ENCODE data around the gene SEMA6B.
"Not testable (repeated sequence)": the region's sequence is repeated elsewhere in the genome, so short reads cannot be mapped to it uniquely, and the experiment has no call there.

Gene SEMA6B

GRCh38 chr19:4571305-4571917 lies 11.9 kb upstream of the SEMA6B start:
- no peak for DNase-seq (ENCODE audit: low read depth)

- DNase-seq (ENCODE audit: low read depth): no peak
These were observed 11.4 kb upstream of the SEMA6B start for GRCh38 chr19:4570916-4571304.

GRCh38 chr19:4570402-4570801 lies 10.9 kb upstream of the SEMA6B start:
- no peak for DNase-seq (ENCODE audit: low read depth)

GRCh38 chr19:4568886-4569285 lies 9.4 kb upstream of the SEMA6B start:
- DNase-seq (ENCODE audit: low read depth): no peak

GRCh38 chr19:4567584-4568071 lies 8.1 kb upstream of the SEMA6B start:
- DNase-seq (ENCODE audit: low read depth): peak; percentile 44

- no peak for DNase-seq (ENCODE audit: low read depth)
These were observed 7.0 kb upstream of the SEMA6B start for GRCh38 chr19:4566402-4567051.

GRCh38 chr19:4563562-4563961 lies 4.1 kb upstream of the SEMA6B start:
- not testable (repeated sequence) for DNase-seq (ENCODE audit: low read depth)

- not testable (repeated sequence) for DNase-seq (ENCODE audit: low read depth)
These were observed 2.6 kb upstream of the SEMA6B start for GRCh38 chr19:4562085-4562484.

GRCh38 chr19:4557971-4558941 lies 1.2 kb downstream of the SEMA6B start:
- DNase-seq (ENCODE audit: low read depth): no peak

- DNase-seq (ENCODE audit: low read depth): no peak
These were observed 2.1 kb downstream of the SEMA6B start for GRCh38 chr19:4557144-4557970.

- no peak for DNase-seq (ENCODE audit: low read depth)
These were observed 2.8 kb downstream of the SEMA6B start for GRCh38 chr19:4556597-4557127.

- no peak for DNase-seq (ENCODE audit: low read depth)
These were observed 3.6 kb downstream of the SEMA6B start for GRCh38 chr19:4555657-4556561.

GRCh38 chr19:4554717-4555116 lies 4.8 kb downstream of the SEMA6B start:
- no peak for DNase-seq (ENCODE audit: low read depth)

- DNase-seq (ENCODE audit: low read depth): no peak
These were observed 5.7 kb downstream of the SEMA6B start for GRCh38 chr19:4553775-4554174.

GRCh38 chr19:4553092-4553695 lies 6.3 kb downstream of the SEMA6B start:
- DNase-seq (ENCODE audit: low read depth): no peak

- no peak for DNase-seq (ENCODE audit: low read depth)
These were observed 7.0 kb downstream of the SEMA6B start for GRCh38 chr19:4552525-4552819.

GRCh38 chr19:4550479-4551050 lies 8.9 kb downstream of the SEMA6B start:
- no peak for DNase-seq (ENCODE audit: low read depth)

GRCh38 chr19:4550018-4550417 lies 9.5 kb downstream of the SEMA6B start:
- DNase-seq (ENCODE audit: low read depth): no peak

GRCh38 chr19:4548238-4548584 lies 11.3 kb downstream of the SEMA6B start:
- no peak for DNase-seq (ENCODE audit: low read depth)

Data from T follicular helper cell (primary cell).